ENCODE results near the gene ARPC1A.

DNA sequence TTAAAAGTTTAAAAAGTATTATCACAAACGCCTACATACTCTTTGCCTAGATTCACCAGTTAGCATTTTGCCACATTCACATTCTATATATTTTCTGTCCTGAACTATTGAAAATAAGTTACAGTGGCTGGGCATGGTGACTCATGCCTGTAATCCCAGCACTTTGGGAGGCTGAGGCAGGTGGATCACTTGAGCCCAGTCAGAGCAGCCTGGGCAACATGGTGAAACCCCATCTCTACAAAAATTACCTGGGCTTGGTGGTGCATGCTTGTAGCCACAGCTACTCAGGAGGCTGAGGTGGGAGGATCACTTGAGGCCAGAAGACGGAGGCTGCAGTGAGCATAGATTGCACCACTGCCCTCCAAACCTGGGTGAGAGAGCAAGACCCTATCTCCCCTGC, 5.3 kb downstream of the ARPC1A start:
- TF ChIP-seq, protein P1, sequence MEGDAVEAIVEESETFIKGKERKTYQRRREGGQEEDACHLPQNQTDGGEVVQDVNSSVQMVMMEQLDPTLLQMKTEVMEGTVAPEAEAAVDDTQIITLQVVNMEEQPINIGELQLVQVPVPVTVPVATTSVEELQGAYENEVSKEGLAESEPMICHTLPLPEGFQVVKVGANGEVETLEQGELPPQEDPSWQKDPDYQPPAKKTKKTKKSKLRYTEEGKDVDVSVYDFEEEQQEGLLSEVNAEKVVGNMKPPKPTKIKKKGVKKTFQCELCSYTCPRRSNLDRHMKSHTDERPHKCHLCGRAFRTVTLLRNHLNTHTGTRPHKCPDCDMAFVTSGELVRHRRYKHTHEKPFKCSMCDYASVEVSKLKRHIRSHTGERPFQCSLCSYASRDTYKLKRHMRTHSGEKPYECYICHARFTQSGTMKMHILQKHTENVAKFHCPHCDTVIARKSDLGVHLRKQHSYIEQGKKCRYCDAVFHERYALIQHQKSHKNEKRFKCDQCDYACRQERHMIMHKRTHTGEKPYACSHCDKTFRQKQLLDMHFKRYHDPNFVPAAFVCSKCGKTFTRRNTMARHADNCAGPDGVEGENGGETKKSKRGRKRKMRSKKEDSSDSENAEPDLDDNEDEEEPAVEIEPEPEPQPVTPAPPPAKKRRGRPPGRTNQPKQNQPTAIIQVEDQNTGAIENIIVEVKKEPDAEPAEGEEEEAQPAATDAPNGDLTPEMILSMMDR (conservative IDR thresholded peaks at IDR 0.05; ENCODE audit: low read depth, low read length) = no peak
- TF ChIP-seq EZH2 (IDR thresholded peaks at IDR 0.05; ENCODE audit: low read length, unreplicated experiment) (no peak), EZH2phosphoT487 (IDR thresholded peaks at IDR 0.05; ENCODE audit: borderline replicate concordance, low read length) (no peak)
